ENCODE data around the gene LRRC7. TPM values are rescaled to one million over a fixed set of nuclear protein-coding genes. Genes with fewer than 3 reads are reported as not detected.

The LRRC7 gene
- total and polyA plus RNA-seq, 4 donors = 6.1 TPM; not detected in 3

- no peaks in the 10 kb centered on the region for H3K9me3 ChIP-seq (ENCODE audit: control insufficient read depth in 4 of 4, insufficient read depth in 3 of 4, low read length in 3 of 4)
- no peak overlapping the region for H3K9ac ChIP-seq (ENCODE audit: insufficient read depth in 1 of 2, low read length in 2 of 2)
- H3K4me1 ChIP-seq (ENCODE audit: control insufficient read depth in 5 of 5, insufficient read depth in 5 of 5, low read length in 5 of 5) = peaks cover 0 to 3% (median 0%) of the 10 kb centered on the region in 5 donors
- 73 to 82% methylated on average over 6 of the region's 6 CpGs for WGBS, 2 donors
- no peak for DNase-seq
- H3K36me3 ChIP-seq (ENCODE audit: control insufficient read depth in 4 of 4, insufficient read depth in 4 of 4, low read length in 4 of 4) = no peaks in the 10 kb centered on the region
- H3K4me3 ChIP-seq = no peak overlapping the region
- H3K27me3 ChIP-seq (ENCODE audit: control insufficient read depth in 3 of 3, insufficient read depth in 3 of 3, low read length in 2 of 3) = no peaks in the 10 kb centered on the region
- H3K27ac ChIP-seq (ENCODE audit: low read depth in 1 of 2, low read length in 1 of 2) = no peak overlapping the region
- no peak for TF ChIP-seq CTCF (IDR thresholded peaks at IDR 0.05; ENCODE audit: control extremely low read depth, extremely low read depth)
- no peak for ATAC-seq (ENCODE audit: insufficient read depth, low FRiP score)
Observed at GRCh38 chr1:69540052-69540451, 27.7 kb upstream of the LRRC7 start.

- no peak for TF ChIP-seq CTCF (IDR thresholded peaks at IDR 0.05; ENCODE audit: control extremely low read depth, extremely low read depth)
- 87 to 89% methylated on average over 8 of the region's 8 CpGs for WGBS, 2 donors
Observed at GRCh38 chr1:69551476-69552324, 16.0 kb upstream of the LRRC7 start.

GRCh38 chr1:69553726-69554125 is 14.0 kb upstream of the LRRC7 start:
- WGBS, 2 donors = 85 to 96% methylated on average over 1 of the region's 1 CpG
- no peak for TF ChIP-seq CTCF (IDR thresholded peaks at IDR 0.05; ENCODE audit: control extremely low read depth, extremely low read depth)
- Histone ChIP-seq H3K27me3 (ENCODE audit: control insufficient read depth in 3 of 3, insufficient read depth in 3 of 3, low read length in 2 of 3) (no peaks in the 10 kb centered on the region), H3K4me1 (ENCODE audit: control insufficient read depth in 5 of 5, insufficient read depth in 5 of 5, low read length in 5 of 5) (no peaks in the 10 kb centered on the region), H3K4me3 (no peak overlapping the region), H3K9ac (ENCODE audit: insufficient read depth in 1 of 2, low read length in 2 of 2) (no peak overlapping the region), H3K27ac (ENCODE audit: low read depth in 1 of 2, low read length in 1 of 2) (no peak overlapping the region), H3K36me3 (ENCODE audit: control insufficient read depth in 4 of 4, insufficient read depth in 4 of 4, low read length in 4 of 4) (no peaks in the 10 kb centered on the region), H3K9me3 (ENCODE audit: control insufficient read depth in 4 of 4, insufficient read depth in 3 of 4, low read length in 3 of 4) (no peaks in the 10 kb centered on the region)
- ATAC-seq (ENCODE audit: insufficient read depth, low FRiP score) (no peak), DNase-seq (no peak)

More at GRCh38 chr1:69551476-69552324, 16.0 kb upstream of the LRRC7 start:
- Histone ChIP-seq H3K27me3 (ENCODE audit: control insufficient read depth in 3 of 3, insufficient read depth in 3 of 3, low read length in 2 of 3) (no peaks in the 10 kb centered on the region), H3K9me3 (ENCODE audit: control insufficient read depth in 4 of 4, insufficient read depth in 3 of 4, low read length in 3 of 4) (no peaks in the 10 kb centered on the region), H3K4me1 (ENCODE audit: control insufficient read depth in 5 of 5, insufficient read depth in 5 of 5, low read length in 5 of 5) (no peaks in the 10 kb centered on the region), H3K4me3 (no peak overlapping the region), H3K9ac (ENCODE audit: insufficient read depth in 1 of 2, low read length in 2 of 2) (no peak overlapping the region), H3K27ac (ENCODE audit: low read depth in 1 of 2, low read length in 1 of 2) (no peak overlapping the region), H3K36me3 (ENCODE audit: control insufficient read depth in 4 of 4, insufficient read depth in 4 of 4, low read length in 4 of 4) (no peaks in the 10 kb centered on the region)
- DNase-seq (no peak), ATAC-seq (ENCODE audit: insufficient read depth, low FRiP score) (no peak)

All from lung (tissue), 12 donors.